CD4-positive, alpha-beta T cell treated with Interleukin-6 at 100 ng/mL for 8 hours (primary cell): ENCODE results near the gene CDH7.

Experiments
- DNase-seq: peaks from one replicate; pipeline ENCODE4 v3.0.0-alpha.2; 2020; ENCODE audit warnings: mixed read lengths, low spot score

The CDH7 gene

GRCh38 chr18:65919018-65919417 lies 168.2 kb downstream of the CDH7 start:
- no peak for DNase-seq

DNA sequence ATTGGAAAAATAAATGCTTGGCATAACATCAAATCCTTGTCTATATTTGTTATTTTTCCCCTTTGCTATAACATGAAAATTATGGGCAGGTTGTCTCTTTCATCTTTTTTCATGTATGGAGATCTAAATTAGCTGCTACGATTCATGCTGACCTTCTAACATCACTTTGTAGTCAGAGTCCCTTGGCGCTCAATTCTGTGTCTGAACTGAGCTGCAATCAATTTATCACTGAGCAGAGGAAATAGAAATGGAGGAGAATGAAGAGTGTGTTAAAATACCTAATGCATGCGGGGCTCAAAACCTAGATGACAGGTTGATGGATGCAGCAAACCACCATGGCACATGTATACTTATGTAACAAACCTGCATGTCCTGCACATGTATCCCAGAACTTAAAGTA lies 168.9 kb downstream of the CDH7 start:
- DNase-seq, result no peak

GRCh38 chr18:65922103-65922502 lies 171.3 kb downstream of the CDH7 start:
- no peak for DNase-seq

DNA sequence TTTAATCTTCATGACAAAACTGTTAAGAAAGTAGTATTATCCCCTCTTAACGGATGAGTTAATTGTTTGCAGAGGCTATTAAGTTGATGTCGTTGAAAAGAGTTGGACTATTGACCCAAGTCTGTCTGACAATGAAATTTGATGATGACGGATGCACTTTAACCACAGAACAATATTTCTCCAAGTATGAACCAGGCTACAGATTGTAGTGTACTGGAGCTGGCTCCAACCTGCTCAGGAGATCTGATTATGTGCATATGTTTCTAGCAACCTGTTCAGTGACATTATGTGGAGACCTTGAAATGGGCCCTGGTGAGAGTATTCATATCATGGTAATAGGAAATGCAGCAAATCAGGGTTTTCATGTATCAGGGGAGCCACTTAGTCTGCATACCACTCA lies 174.1 kb downstream of the CDH7 start:
- no peak for DNase-seq

- DNase-seq, result no peak
These were observed 184.1 kb downstream of the CDH7 start for GRCh38 chr18:65934874-65935273.

DNA sequence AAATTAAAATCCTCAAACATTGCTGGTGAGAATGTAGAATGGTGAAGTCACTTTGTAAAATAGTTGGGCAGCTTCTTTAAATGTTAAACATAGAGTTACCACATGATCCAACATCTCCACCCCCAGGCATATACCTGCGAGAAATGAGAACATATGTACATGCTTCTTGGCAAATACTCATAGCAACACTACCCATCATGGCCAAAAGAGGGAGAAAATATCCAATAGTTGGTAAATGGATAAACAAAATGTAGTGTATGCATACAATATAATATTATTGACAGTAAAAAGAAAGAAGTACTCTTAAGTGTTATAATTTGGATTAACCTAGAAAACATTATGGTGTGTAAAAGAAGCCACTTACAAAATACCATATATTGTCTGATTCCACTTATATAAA lies 185.9 kb downstream of the CDH7 start:
- DNase-seq, result no peak

- no peak for DNase-seq
These were observed 186.4 kb downstream of the CDH7 start for GRCh38 chr18:65937180-65937579.

GRCh38 chr18:65938592-65939372 lies 188.0 kb downstream of the CDH7 start:
- DNase-seq, result no peak
